K562 treated with DMSO at 1 percent for 24 hours (cell line): ENCODE data around the gene ADGRA3. TPM values are rescaled to one million over a fixed set of nuclear protein-coding genes. Genes with fewer than 3 reads are reported as not detected.

ENCODE experiments used
- total RNA-seq: library from RNA; unstranded; fragments of 300-600 nt; gene quantifications from 2 replicates; pipeline ENCODE4 v1.2.3, GENCODE V29; 2022; ENCODE audit warnings: low read depth; ENCODE audit not compliant: insufficient read depth

Gene ADGRA3, protein sequence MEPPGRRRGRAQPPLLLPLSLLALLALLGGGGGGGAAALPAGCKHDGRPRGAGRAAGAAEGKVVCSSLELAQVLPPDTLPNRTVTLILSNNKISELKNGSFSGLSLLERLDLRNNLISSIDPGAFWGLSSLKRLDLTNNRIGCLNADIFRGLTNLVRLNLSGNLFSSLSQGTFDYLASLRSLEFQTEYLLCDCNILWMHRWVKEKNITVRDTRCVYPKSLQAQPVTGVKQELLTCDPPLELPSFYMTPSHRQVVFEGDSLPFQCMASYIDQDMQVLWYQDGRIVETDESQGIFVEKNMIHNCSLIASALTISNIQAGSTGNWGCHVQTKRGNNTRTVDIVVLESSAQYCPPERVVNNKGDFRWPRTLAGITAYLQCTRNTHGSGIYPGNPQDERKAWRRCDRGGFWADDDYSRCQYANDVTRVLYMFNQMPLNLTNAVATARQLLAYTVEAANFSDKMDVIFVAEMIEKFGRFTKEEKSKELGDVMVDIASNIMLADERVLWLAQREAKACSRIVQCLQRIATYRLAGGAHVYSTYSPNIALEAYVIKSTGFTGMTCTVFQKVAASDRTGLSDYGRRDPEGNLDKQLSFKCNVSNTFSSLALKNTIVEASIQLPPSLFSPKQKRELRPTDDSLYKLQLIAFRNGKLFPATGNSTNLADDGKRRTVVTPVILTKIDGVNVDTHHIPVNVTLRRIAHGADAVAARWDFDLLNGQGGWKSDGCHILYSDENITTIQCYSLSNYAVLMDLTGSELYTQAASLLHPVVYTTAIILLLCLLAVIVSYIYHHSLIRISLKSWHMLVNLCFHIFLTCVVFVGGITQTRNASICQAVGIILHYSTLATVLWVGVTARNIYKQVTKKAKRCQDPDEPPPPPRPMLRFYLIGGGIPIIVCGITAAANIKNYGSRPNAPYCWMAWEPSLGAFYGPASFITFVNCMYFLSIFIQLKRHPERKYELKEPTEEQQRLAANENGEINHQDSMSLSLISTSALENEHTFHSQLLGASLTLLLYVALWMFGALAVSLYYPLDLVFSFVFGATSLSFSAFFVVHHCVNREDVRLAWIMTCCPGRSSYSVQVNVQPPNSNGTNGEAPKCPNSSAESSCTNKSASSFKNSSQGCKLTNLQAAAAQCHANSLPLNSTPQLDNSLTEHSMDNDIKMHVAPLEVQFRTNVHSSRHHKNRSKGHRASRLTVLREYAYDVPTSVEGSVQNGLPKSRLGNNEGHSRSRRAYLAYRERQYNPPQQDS (N-terminal part only)
- 0.12 TPM in 1 of 2 replicates, not detected in the other for total RNA-seq

GRCh38 chr4:22515888-22516541, at the start of gene ADGRA3:
ADGRA3 (minus strand) TSS chr4:22516066; CDS start chr4:22515784, 282 bp downstream.

Other genes with a start within 250 kb of the ADGRA3 start
- gene GBA3, start 176.9 kb upstream of the ADGRA3 start, total RNA-seq = 0.32 TPM in 1 of 2 replicates, not detected in the other